Measurements from ENCODE around the gene CAPN1.
"Not testable (repeated sequence)": the region's sequence is repeated elsewhere in the genome, so short reads cannot be mapped to it uniquely, and the experiment has no call there.

CAPN1 gene
- total RNA-seq: 86.9 to 125 reads per million in 2 donors

GRCh38 chr11:65181569-65182257, at the start of gene CAPN1:
Gene CAPN1 (plus strand): TSS chr11:65181928. CDS start chr11:65182702, 774 bp downstream.
- peak; percentile 55 for DNase-seq

- no peak for DNase-seq
These were observed 49.3 kb upstream of the CAPN1 start for GRCh38 chr11:65132238-65132987.

- no peak for DNase-seq
These were observed 48.6 kb upstream of the CAPN1 start for GRCh38 chr11:65132988-65133700.

- DNase-seq: no peak
These were observed 48.0 kb upstream of the CAPN1 start for GRCh38 chr11:65133724-65134123.

GRCh38 chr11:65134240-65134951, 47.3 kb upstream of the CAPN1 start, which contains the start of gene SYVN1:
Gene SYVN1 (minus strand): TSS chr11:65134519. CDS start chr11:65133601, 918 bp downstream.
- DNase-seq: peak; percentile 89

GRCh38 chr11:65134952-65135632, 46.6 kb upstream of the CAPN1 start:
- DNase-seq: peak; percentile 75

GRCh38 chr11:65135633-65136145, 46.0 kb upstream of the CAPN1 start:
- DNase-seq: no peak

- DNase-seq: no peak
These were observed 45.1 kb upstream of the CAPN1 start for GRCh38 chr11:65136515-65137096.

- DNase-seq: no peak
These were observed 39.7 kb upstream of the CAPN1 start for GRCh38 chr11:65141896-65142494.

GRCh38 chr11:65147352-65148075, 34.2 kb upstream of the CAPN1 start:
- no peak for DNase-seq

- no peak for DNase-seq
These were observed 33.1 kb upstream of the CAPN1 start for GRCh38 chr11:65148657-65149056.

GRCh38 chr11:65150131-65150508, 31.6 kb upstream of the CAPN1 start:
- not testable (repeated sequence) for DNase-seq

- DNase-seq: no peak
These were observed 31.0 kb upstream of the CAPN1 start for GRCh38 chr11:65150509-65151299.

GRCh38 chr11:65151331-65151899, 30.3 kb upstream of the CAPN1 start:
- DNase-seq: no peak

- DNase-seq: no peak
These were observed 29.6 kb upstream of the CAPN1 start for GRCh38 chr11:65152122-65152521.

- no peak for DNase-seq
These were observed 25.5 kb upstream of the CAPN1 start for GRCh38 chr11:65156256-65156655.

GRCh38 chr11:65156926-65157325, 24.8 kb upstream of the CAPN1 start:
- DNase-seq: no peak

- DNase-seq: no peak
These were observed 24.4 kb upstream of the CAPN1 start for GRCh38 chr11:65157336-65157735.

GRCh38 chr11:65159012-65159411, 22.7 kb upstream of the CAPN1 start:
- no peak for DNase-seq

Data from T-helper 9 cell (primary cell).